Caco-2 (cell line): Measurements from ENCODE around the gene COL12A1. TPM values are rescaled to one million over a fixed set of nuclear protein-coding genes. Genes with fewer than 3 reads are reported as not detected.

ENCODE experiments used
- BruUV-seq: library from RNA; stranded (reverse); fragments of 400-500 nt; replicated peaks from 2 replicates; lab custom pipeline; 2021; lab: Mats Ljungman, UMichigan
- CTCF ChIA-PET: fragments of 300-600 bp; sonication (Branson Sonifier 250); formaldehyde crosslinking; loops from one replicate; lab custom pipeline; 2022; ENCODE audit warnings: antibody characterized with exemption; lab: Charles Lee
- POLR2A ChIA-PET: fragments of 300-600 bp; sonication (Branson Sonifier 250); formaldehyde crosslinking; loops from one replicate; lab custom pipeline; 2022; ENCODE audit warnings: antibody characterized with exemption; lab: Charles Lee
- DNase-seq, 2 experiments: peaks; one replicate each; pipeline versions ENCODE4 v3.0.0 to v3.0.0-alpha.2; 2020 to 2022
- H3K27me3 ChIP-seq: replicated peaks from 2 replicates; pipeline ENCODE4 v1.6.0; 2011; ENCODE audit warnings: low read length; ENCODE audit not compliant: control insufficient read depth, insufficient read depth
- H3K36me3 ChIP-seq: 2 replicates; pipeline ENCODE4 v1.5.1; 2011; ENCODE audit warnings: low read length; ENCODE audit not compliant: control insufficient read depth, insufficient read depth
- H3K4me1 ChIP-seq: fragments of 250-450 bp; sonication (Bioruptor Pico); 2 replicates; pipeline ENCODE4 v1.5.1; 2020; ENCODE audit warnings: mild to moderate bottlenecking
- H3K4me3 ChIP-seq: 2 replicates; pipeline ENCODE4 v1.5.1; 2011; ENCODE audit warnings: low read depth, mild to moderate bottlenecking, control low read depth, low read length
- H3K9me3 ChIP-seq: fragments of 250-450 bp; sonication (Bioruptor Pico); 2 replicates; pipeline ENCODE4 v1.5.1; 2020; ENCODE audit warnings: mild to moderate bottlenecking, moderate library complexity
- H3K27ac Mint-ChIP-seq: one replicate; pipeline ENCODE4 v1.8.0; 2022; ENCODE audit warnings: mixed read lengths; ENCODE audit not compliant: unreplicated experiment
- H3K27me3 Mint-ChIP-seq: one replicate; pipeline ENCODE4 v1.8.0; 2022; ENCODE audit warnings: mixed read lengths; ENCODE audit not compliant: insufficient read depth, unreplicated experiment
- H3K36me3 Mint-ChIP-seq: one replicate; pipeline ENCODE4 v1.8.0; 2022; ENCODE audit warnings: mild to moderate bottlenecking, mixed read lengths; ENCODE audit not compliant: insufficient read depth, unreplicated experiment
- H3K4me1 Mint-ChIP-seq: one replicate; pipeline ENCODE4 v1.8.0; 2022; ENCODE audit warnings: low read depth, mixed read lengths; ENCODE audit not compliant: unreplicated experiment
- H3K4me3 Mint-ChIP-seq: one replicate; pipeline ENCODE4 v1.8.0; 2022; ENCODE audit warnings: mild to moderate bottlenecking, moderate library complexity, mixed read lengths; ENCODE audit not compliant: unreplicated experiment
- H3K9me3 Mint-ChIP-seq: one replicate; pipeline ENCODE4 v1.8.0; 2022; ENCODE audit warnings: mixed read lengths; ENCODE audit not compliant: unreplicated experiment
- CTCF ChIP-seq, 2 experiments: fragments of 200-600 bp in 1 of 2; IDR thresholded peaks; 1 replicate in 1 of 2; 2 replicates in 1 of 2; pipeline versions ENCODE4 v1.5.1 to v1.8.0; 2011 to 2022; ENCODE audit warnings: antibody characterized with exemption in 1 of 2, control low read depth in 1 of 2, inconsistent platforms in 1 of 2, low read depth in 1 of 2, low read length in 1 of 2, mild to moderate bottlenecking in 1 of 2, moderate library complexity in 1 of 2; ENCODE audit not compliant: insufficient read depth in 1 of 2, severe bottlenecking in 1 of 2, unreplicated experiment in 1 of 2
- intact Hi-C: fragments of 100-400 bp; cut with micrococcal nuclease; formaldehyde crosslinking; loops from one replicate; pipeline ENCODE4 v1.10.0; 2022; ENCODE audit not compliant: unreplicated experiment
- total RNA-seq: library from RNA; stranded (reverse); gene quantifications from 2 replicates; pipeline ENCODE4 v1.2.3, GENCODE V29; 2022

The COL12A1 gene
- total RNA-seq, 1 experiment from 2014 or later: 68.0 TPM

GRCh38 chr6:75211920-75212590 is 6.2 kb upstream of the COL12A1 start:
- Histone ChIP-seq H3K4me3 (no peak overlapping the region), H3K27me3 (no peaks in the 10 kb centered on the region), H3K9me3 (no peaks in the 10 kb centered on the region), H3K4me1 (peaks cover 8% of the 10 kb centered on the region), H3K36me3 (no peaks in the 10 kb centered on the region)
- no peak overlapping the region for H3K4me3 Mint-ChIP-seq
- DNase-seq: peak; percentile 35 to 56
- TF ChIP-seq CTCF (IDR thresholded peaks at IDR 0.05; ENCODE audit: insufficient read depth in 1 of 2, low read depth in 1 of 2, low read length in 1 of 2, severe bottlenecking in 1 of 2, unreplicated experiment in 1 of 2): no peak
- POLR2A ChIA-PET: no interaction called here
- H3K4me1 Mint-ChIP-seq: peaks cover 8% of the 10 kb centered on the region
- no peaks in the 10 kb centered on the region for H3K36me3 Mint-ChIP-seq
- peak overlapping the region; percentile 8 for H3K27ac Mint-ChIP-seq
- CTCF ChIA-PET: interaction anchor here (0.6 to 1.0 kb wide), 2 partner anchors 334 to 1558 kb away, joined by 4 to 5 read pairs; no protein-coding TSS in a partner anchor
- BruUV-seq: no TSS peak
- intact Hi-C loops: loop anchor here (1.0 kb wide), 1 partner anchor 1242 kb away; no protein-coding TSS in a partner anchor
- no peaks in the 10 kb centered on the region for H3K27me3 Mint-ChIP-seq
- no peaks in the 10 kb centered on the region for H3K9me3 Mint-ChIP-seq

GRCh38 chr6:75210885-75211739 is 5.3 kb upstream of the COL12A1 start:
- peak overlapping the region; percentile 17 for H3K4me3 Mint-ChIP-seq
- ChIA-PET POLR2A (no interaction called here), CTCF (interaction anchor here (1.0 kb wide), 1 partner anchor 335 kb away, joined by 4 read pairs; no protein-coding TSS in a partner anchor)
- Histone ChIP-seq H3K9me3 (no peaks in the 10 kb centered on the region), H3K4me1 (peaks cover 8% of the 10 kb centered on the region), H3K4me3 (no peak overlapping the region), H3K27me3 (no peaks in the 10 kb centered on the region), H3K36me3 (no peaks in the 10 kb centered on the region)
- intact Hi-C loops: loop anchor here (1.0 kb wide), 1 partner anchor 1241 kb away; no protein-coding TSS in a partner anchor
- H3K4me1 Mint-ChIP-seq: peaks cover 8% of the 10 kb centered on the region
- H3K9me3 Mint-ChIP-seq: no peaks in the 10 kb centered on the region
- no TSS peak for BruUV-seq
- peak; percentile 70 to 76 for TF ChIP-seq CTCF (IDR thresholded peaks at IDR 0.05; ENCODE audit: insufficient read depth in 1 of 2, low read depth in 1 of 2, low read length in 1 of 2, severe bottlenecking in 1 of 2, unreplicated experiment in 1 of 2)
- H3K27me3 Mint-ChIP-seq: no peaks in the 10 kb centered on the region
- H3K27ac Mint-ChIP-seq: no peak overlapping the region
- no peaks in the 10 kb centered on the region for H3K36me3 Mint-ChIP-seq
- peak in 1 of 2 experiments; percentile 58 for DNase-seq

GRCh38 chr6:75209184-75209723 is 3.4 kb upstream of the COL12A1 start:
- no peak overlapping the region for H3K27ac Mint-ChIP-seq
- Histone ChIP-seq H3K27me3 (no peaks in the 10 kb centered on the region), H3K9me3 (no peaks in the 10 kb centered on the region), H3K4me3 (no peak overlapping the region), H3K4me1 (peaks cover 8% of the 10 kb centered on the region), H3K36me3 (no peaks in the 10 kb centered on the region)
- DNase-seq: no peak
- no peak for TF ChIP-seq CTCF (IDR thresholded peaks at IDR 0.05; ENCODE audit: insufficient read depth in 1 of 2, low read depth in 1 of 2, low read length in 1 of 2, severe bottlenecking in 1 of 2, unreplicated experiment in 1 of 2)
- no peaks in the 10 kb centered on the region for H3K27me3 Mint-ChIP-seq
- H3K4me1 Mint-ChIP-seq: peaks cover 8% of the 10 kb centered on the region
- BruUV-seq: no TSS peak
- ChIA-PET POLR2A (no interaction called here), CTCF (interaction anchor here (0.5 to 1.7 kb wide), 21 partner anchors 8 to 1961 kb away, joined by 3 to 12 read pairs (median 5); no protein-coding TSS in a partner anchor)
- H3K36me3 Mint-ChIP-seq: peaks cover 6% of the 10 kb centered on the region
- intact Hi-C loops: loop anchor here (1.0 to 10.0 kb wide), 12 partner anchors 21 to 1532 kb away; no protein-coding TSS in a partner anchor
- H3K9me3 Mint-ChIP-seq: no peaks in the 10 kb centered on the region
- peak overlapping the region; percentile 12 for H3K4me3 Mint-ChIP-seq
